Hepatocyte (in vitro differentiated cells): ENCODE measurements around the gene MMS19.

Experiments used
- CTCF ChIP-seq: fragments of 200-600 bp; sonication (generic); IDR thresholded peaks from 2 replicates; pipeline ENCODE4 v1.5.1; 2016; ENCODE audit warnings: antibody characterized with exemption, mild to moderate bottlenecking; ENCODE audit not compliant: poor library complexity
- EZH2phosphoT487 ChIP-seq: fragments of 200-600 bp; sonication (generic); IDR thresholded peaks from one replicate; pipeline ENCODE4 v1.6.1; 2018; ENCODE audit warnings: antibody characterized with exemption, mild to moderate bottlenecking, low read depth, moderate library complexity; ENCODE audit not compliant: unreplicated experiment, severe bottlenecking

GRCh38 chr10:97503406-97503805, 5.2 kb upstream of the MMS19 start:
- no peak for TF ChIP-seq CTCF
- TF ChIP-seq EZH2phosphoT487, result no peak
